Body of pancreas (tissue), 4 donors: Measurements from ENCODE around the gene REM2.

Experiments
- POLR2A ChIP-seq, 3 donors: fragments of 450-650 bp; IDR thresholded peaks; one replicate each; pipeline ENCODE4 v1.6.1; 2016; ENCODE audit warnings: antibody characterized with exemption in 3 of 3, mild to moderate bottlenecking in 2 of 3
- TF ChIP-seq, protein P1 (sequence below), 7 experiments: fragments of 450-650 bp in 4 of 7; fragments of 200-600 bp in 3 of 7; sonication (generic) in 3 of 7; IDR thresholded peaks; one replicate each; pipeline ENCODE4 v1.5.1; 2016 to 2019; ENCODE audit warnings: antibody characterized with exemption in 7 of 7

DNA sequence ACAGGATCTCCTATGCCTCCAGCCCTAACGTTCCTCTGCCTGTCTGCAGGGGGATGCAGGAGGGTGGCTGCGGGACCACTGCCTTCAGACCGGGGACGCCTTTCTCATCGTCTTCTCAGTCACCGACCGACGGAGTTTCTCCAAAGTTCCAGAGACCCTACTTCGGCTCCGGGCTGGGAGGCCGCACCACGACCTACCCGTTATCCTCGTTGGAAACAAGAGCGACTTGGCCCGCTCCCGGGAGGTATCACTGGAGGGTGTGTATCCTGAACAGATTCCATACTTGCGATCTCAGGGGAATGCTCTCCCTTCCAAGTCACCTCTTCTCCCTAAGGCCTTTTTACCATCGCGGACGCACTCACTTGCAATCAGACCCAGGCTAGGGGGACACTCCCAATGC lies 3.0 kb downstream of the REM2 start:
- no peak for TF ChIP-seq POLR2A (IDR thresholded peaks at IDR 0.05)
- TF ChIP-seq, protein P1, sequence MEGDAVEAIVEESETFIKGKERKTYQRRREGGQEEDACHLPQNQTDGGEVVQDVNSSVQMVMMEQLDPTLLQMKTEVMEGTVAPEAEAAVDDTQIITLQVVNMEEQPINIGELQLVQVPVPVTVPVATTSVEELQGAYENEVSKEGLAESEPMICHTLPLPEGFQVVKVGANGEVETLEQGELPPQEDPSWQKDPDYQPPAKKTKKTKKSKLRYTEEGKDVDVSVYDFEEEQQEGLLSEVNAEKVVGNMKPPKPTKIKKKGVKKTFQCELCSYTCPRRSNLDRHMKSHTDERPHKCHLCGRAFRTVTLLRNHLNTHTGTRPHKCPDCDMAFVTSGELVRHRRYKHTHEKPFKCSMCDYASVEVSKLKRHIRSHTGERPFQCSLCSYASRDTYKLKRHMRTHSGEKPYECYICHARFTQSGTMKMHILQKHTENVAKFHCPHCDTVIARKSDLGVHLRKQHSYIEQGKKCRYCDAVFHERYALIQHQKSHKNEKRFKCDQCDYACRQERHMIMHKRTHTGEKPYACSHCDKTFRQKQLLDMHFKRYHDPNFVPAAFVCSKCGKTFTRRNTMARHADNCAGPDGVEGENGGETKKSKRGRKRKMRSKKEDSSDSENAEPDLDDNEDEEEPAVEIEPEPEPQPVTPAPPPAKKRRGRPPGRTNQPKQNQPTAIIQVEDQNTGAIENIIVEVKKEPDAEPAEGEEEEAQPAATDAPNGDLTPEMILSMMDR (IDR thresholded peaks at IDR 0.05) = no peak
